Upper lobe of right lung (tissue), 1 donor: ENCODE data around the gene ARHGEF12. TPM values are rescaled to one million over a fixed set of nuclear protein-coding genes. Genes with fewer than 3 reads are reported as not detected.

ENCODE experiments used
- ATAC-seq: fragments of 200-7000 bp; cut with Tn5 transposase; one replicate; pipeline ENCODE4 v1.9.1; 2020; ENCODE audit warnings: mild to moderate bottlenecking, moderate library complexity
- DNase-seq: peaks from one replicate; pipeline ENCODE4 v3.0.0-alpha.2; 2020
- H3K27ac ChIP-seq: fragments of 200-600 bp; one replicate; pipeline ENCODE4 v1.8.0; 2022
- H3K27me3 ChIP-seq: fragments of 200-600 bp; one replicate; pipeline ENCODE4 v1.8.0; 2022; ENCODE audit warnings: mild to moderate bottlenecking
- H3K36me3 ChIP-seq: fragments of 200-600 bp; one replicate; pipeline ENCODE4 v1.8.0; 2022
- H3K4me1 ChIP-seq: fragments of 200-600 bp; one replicate; pipeline ENCODE4 v1.8.0; 2022
- H3K4me3 ChIP-seq: fragments of 200-600 bp; one replicate; pipeline ENCODE4 v1.8.0; 2022; ENCODE audit warnings: mild to moderate bottlenecking
- H3K9me3 ChIP-seq: fragments of 200-600 bp; one replicate; pipeline ENCODE4 v1.8.0; 2022
- intact Hi-C: fragments of 100-400 bp; cut with DNase I; formaldehyde crosslinking; loops from one replicate; pipeline ENCODE4 v1.11.0; 2022
- total RNA-seq: library from RNA; stranded (reverse); fragmentation: NEBNext Ultra II Directional; extraction: Animal tissue kit (Norgen Biotek cat#: 25700); gene quantifications from one replicate; pipeline ENCODE4 v1.2.1, GENCODE V29; 2021
- TF ChIP-seq, protein P1 (sequence below): fragments of 200-600 bp; IDR thresholded peaks from one replicate; pipeline ENCODE4 v1.8.0; 2022; ENCODE audit warnings: antibody characterized with exemption
- donor health status: DM: no; HTN: yes; CAD: no; lungs with severe emphysema.

The ARHGEF12 gene
- total RNA-seq, 1 donor from 2014 or later: 132 TPM

- no peak overlapping the region for H3K4me3 ChIP-seq
- ATAC-seq (no peak), DNase-seq (no peak)
- TF ChIP-seq, protein P1, sequence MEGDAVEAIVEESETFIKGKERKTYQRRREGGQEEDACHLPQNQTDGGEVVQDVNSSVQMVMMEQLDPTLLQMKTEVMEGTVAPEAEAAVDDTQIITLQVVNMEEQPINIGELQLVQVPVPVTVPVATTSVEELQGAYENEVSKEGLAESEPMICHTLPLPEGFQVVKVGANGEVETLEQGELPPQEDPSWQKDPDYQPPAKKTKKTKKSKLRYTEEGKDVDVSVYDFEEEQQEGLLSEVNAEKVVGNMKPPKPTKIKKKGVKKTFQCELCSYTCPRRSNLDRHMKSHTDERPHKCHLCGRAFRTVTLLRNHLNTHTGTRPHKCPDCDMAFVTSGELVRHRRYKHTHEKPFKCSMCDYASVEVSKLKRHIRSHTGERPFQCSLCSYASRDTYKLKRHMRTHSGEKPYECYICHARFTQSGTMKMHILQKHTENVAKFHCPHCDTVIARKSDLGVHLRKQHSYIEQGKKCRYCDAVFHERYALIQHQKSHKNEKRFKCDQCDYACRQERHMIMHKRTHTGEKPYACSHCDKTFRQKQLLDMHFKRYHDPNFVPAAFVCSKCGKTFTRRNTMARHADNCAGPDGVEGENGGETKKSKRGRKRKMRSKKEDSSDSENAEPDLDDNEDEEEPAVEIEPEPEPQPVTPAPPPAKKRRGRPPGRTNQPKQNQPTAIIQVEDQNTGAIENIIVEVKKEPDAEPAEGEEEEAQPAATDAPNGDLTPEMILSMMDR: no peak
- H3K36me3 ChIP-seq: no peaks in the 10 kb centered on the region
- intact Hi-C loops: no loop called here
- H3K9me3 ChIP-seq: no peaks in the 10 kb centered on the region
- H3K27ac ChIP-seq: no peak overlapping the region
- peaks cover 43% of the 10 kb centered on the region for H3K4me1 ChIP-seq
- no peaks in the 10 kb centered on the region for H3K27me3 ChIP-seq
These were observed 47.4 kb downstream of the ARHGEF12 start for GRCh38 chr11:120383518-120384155.

GRCh38 chr11:120384476-120384875 lies 48.3 kb downstream of the ARHGEF12 start:
- intact Hi-C loops: no loop called here
- no peak for ATAC-seq
- no peaks in the 10 kb centered on the region for H3K27me3 ChIP-seq
- H3K9me3 ChIP-seq: no peaks in the 10 kb centered on the region
- H3K4me3 ChIP-seq: no peak overlapping the region
- H3K27ac ChIP-seq: no peak overlapping the region
- H3K36me3 ChIP-seq: no peaks in the 10 kb centered on the region
- TF ChIP-seq, protein P1: no peak
- peaks cover 43% of the 10 kb centered on the region for H3K4me1 ChIP-seq
- DNase-seq: no peak

- Histone ChIP-seq H3K27ac (no peak overlapping the region), H3K36me3 (no peaks in the 10 kb centered on the region), H3K4me3 (no peak overlapping the region), H3K9me3 (no peaks in the 10 kb centered on the region), H3K27me3 (no peaks in the 10 kb centered on the region), H3K4me1 (peaks cover 43% of the 10 kb centered on the region)
- ATAC-seq (no peak), DNase-seq (no peak)
- intact Hi-C loops: no loop called here
- TF ChIP-seq, protein P1: no peak
These were observed 48.9 kb downstream of the ARHGEF12 start for GRCh38 chr11:120385110-120385509.

- H3K4me3 ChIP-seq: no peak overlapping the region
- TF ChIP-seq, protein P1: no peak
- H3K4me1 ChIP-seq: peaks cover 43% of the 10 kb centered on the region
- H3K27me3 ChIP-seq: no peaks in the 10 kb centered on the region
- no peaks in the 10 kb centered on the region for H3K36me3 ChIP-seq
- DNase-seq (no peak), ATAC-seq (no peak)
- intact Hi-C loops: no loop called here
- H3K9me3 ChIP-seq: no peaks in the 10 kb centered on the region
- H3K27ac ChIP-seq: no peak overlapping the region
These were observed 49.4 kb downstream of the ARHGEF12 start for GRCh38 chr11:120385655-120386054.

- H3K4me1 ChIP-seq: peaks cover 42% of the 10 kb centered on the region
- no peak for DNase-seq
- H3K9me3 ChIP-seq: no peaks in the 10 kb centered on the region
- ATAC-seq: no peak
- H3K27ac ChIP-seq: no peak overlapping the region
- intact Hi-C loops: no loop called here
- H3K4me3 ChIP-seq: no peak overlapping the region
- H3K27me3 ChIP-seq: no peaks in the 10 kb centered on the region
- TF ChIP-seq, protein P1: no peak
- no peaks in the 10 kb centered on the region for H3K36me3 ChIP-seq
These were observed 50.1 kb downstream of the ARHGEF12 start for GRCh38 chr11:120386318-120386717.
